CD14-positive monocyte (primary cell): ENCODE results near the gene MAPKAPK3. TPM values are rescaled to one million over a fixed set of nuclear protein-coding genes. Genes with fewer than 3 reads are reported as not detected.

Experiments used
- DNase-seq, 3 donors: peaks; one replicate each; pipeline ENCODE4 v3.0.0-alpha.2; 2011 to 2022
- H2AFZ ChIP-seq: 2 replicates; pipeline ENCODE4 v1.6.0; 2012; ENCODE audit warnings: mild to moderate bottlenecking, low read depth, low read length, inconsistent platforms; ENCODE audit not compliant: insufficient read depth, poor library complexity, severe bottlenecking
- H3K27ac ChIP-seq, 2 donors: 1 replicate in 1 of 2; 2 replicates in 1 of 2; pipeline ENCODE4 v1.5.1; 2012 to 2013; ENCODE audit warnings: low read length in 2 of 2, control low read depth in 1 of 2, inconsistent platforms in 1 of 2, low read depth in 1 of 2, mild to moderate bottlenecking in 1 of 2
- H3K27me3 ChIP-seq, 2 donors: one replicate each; pipeline versions ENCODE4 v1.6.0 to v1.6.1; 2011 to 2013; ENCODE audit warnings: low read length in 2 of 2; ENCODE audit not compliant: control insufficient read depth in 2 of 2, insufficient read depth in 2 of 2
- H3K36me3 ChIP-seq, 2 donors: replicated peaks in 1 of 2; 1 replicate in 1 of 2; 2 replicates in 1 of 2; pipeline versions ENCODE4 v1.5.1 to v1.6.1; 2012 to 2013; ENCODE audit warnings: low read length in 2 of 2, control low read depth in 1 of 2, inconsistent platforms in 1 of 2, mild to moderate bottlenecking in 1 of 2; ENCODE audit not compliant: insufficient read depth in 2 of 2, control insufficient read depth in 1 of 2
- H3K4me1 ChIP-seq, 2 donors: 1 replicate in 1 of 2; 2 replicates in 1 of 2; pipeline versions ENCODE4 v1.5.1 to v1.6.1; 2012 to 2013; ENCODE audit warnings: low read length in 2 of 2, control low read depth in 1 of 2, inconsistent platforms in 1 of 2, mild to moderate bottlenecking in 1 of 2, moderate library complexity in 1 of 2; ENCODE audit not compliant: insufficient read depth in 2 of 2, control insufficient read depth in 1 of 2
- H3K4me2 ChIP-seq: replicated peaks from 2 replicates; pipeline ENCODE3; 2012; ENCODE audit warnings: low read length, moderate library complexity, mild to moderate bottlenecking; ENCODE audit not compliant: poor library complexity, severe bottlenecking; ENCODE audit errors: extremely low read depth
- H3K4me3 ChIP-seq, 3 experiments: fragments of 200-600 bp in 1 of 3; sonication (generic) in 1 of 3; replicated peaks in 1 of 3; 1 replicate in 2 of 3; 2 replicates in 1 of 3; pipeline ENCODE4 v1.5.1; 2011 to 2013; ENCODE audit warnings: low read length in 3 of 3, mild to moderate bottlenecking in 3 of 3, control low read depth in 2 of 3, low read depth in 2 of 3, inconsistent platforms in 1 of 3, moderate library complexity in 1 of 3
- H3K79me2 ChIP-seq: 2 replicates; pipeline ENCODE4 v1.6.0; 2012; ENCODE audit warnings: mild to moderate bottlenecking, control low read depth, inconsistent platforms, low read length, moderate library complexity; ENCODE audit not compliant: insufficient read depth
- H3K9ac ChIP-seq: 2 replicates; pipeline ENCODE4 v1.6.0; 2017; ENCODE audit warnings: low read length, mild to moderate bottlenecking; ENCODE audit not compliant: insufficient read depth, poor library complexity, severe bottlenecking
- H3K9me3 ChIP-seq, 2 donors: replicated peaks in 1 of 2; 1 replicate in 1 of 2; 2 replicates in 1 of 2; pipeline versions ENCODE4 v1.5.1 to v1.6.1; 2012 to 2013; ENCODE audit warnings: low read length in 2 of 2, control low read depth in 1 of 2; ENCODE audit not compliant: control insufficient read depth in 1 of 2, insufficient read depth in 1 of 2
- H4K20me1 ChIP-seq: 2 replicates; pipeline ENCODE4 v1.6.0; 2012; ENCODE audit warnings: mild to moderate bottlenecking, low read length, control low read depth, moderate library complexity; ENCODE audit not compliant: insufficient read depth
- H3K27ac Mint-ChIP-seq, 7 donors: one replicate each; pipeline ENCODE4 v1.8.0; 2020; ENCODE audit warnings: mild to moderate bottlenecking in 7 of 7, mixed read lengths in 7 of 7, moderate library complexity in 6 of 7, inconsistent platforms in 2 of 7
- H3K27me3 Mint-ChIP-seq, 3 donors: one replicate each; pipeline ENCODE4 v1.8.0; 2021 to 2022; ENCODE audit warnings: low read depth in 3 of 3, mild to moderate bottlenecking in 3 of 3, mixed read lengths in 3 of 3, moderate library complexity in 3 of 3, inconsistent platforms in 1 of 3
- H3K36me3 Mint-ChIP-seq, 2 donors: one replicate each; pipeline ENCODE4 v1.8.0; 2020; ENCODE audit warnings: mixed read lengths in 2 of 2, inconsistent platforms in 1 of 2, mild to moderate bottlenecking in 1 of 2
- H3K4me1 Mint-ChIP-seq: one replicate; pipeline ENCODE4 v1.8.0; 2020; ENCODE audit warnings: mild to moderate bottlenecking, mixed read lengths
- H3K4me3 Mint-ChIP-seq, 2 donors: one replicate each; pipeline ENCODE4 v1.8.0; 2020; ENCODE audit warnings: mild to moderate bottlenecking in 2 of 2, mixed read lengths in 2 of 2, moderate library complexity in 1 of 2
- H3K9me3 Mint-ChIP-seq, 7 donors: one replicate each; pipeline ENCODE4 v1.8.0; 2020 to 2022; ENCODE audit warnings: mixed read lengths in 7 of 7, mild to moderate bottlenecking in 6 of 7, moderate library complexity in 6 of 7, inconsistent platforms in 2 of 7
- WGBS: methylation state at CpG from one replicate; pipeline ENCODE4 v1.1.5; 2013; ENCODE audit warnings: missing lambda C conversion rate; ENCODE audit not compliant: insufficient coverage; 5-methylcytosine and 5-hydroxymethylcytosine counted together
- intact Hi-C, 2 donors: fragments of 100-400 bp; cut with micrococcal nuclease; formaldehyde crosslinking; loops; one replicate each; pipeline versions ENCODE4 v1.15.0 to v1.15.1; 2023
- polyA minus RNA-seq: library from RNA; depleted of rRNA, polyadenylated mRNA; stranded (reverse); fragments of >200 nt; gene quantifications from 2 replicates; pipeline ENCODE4 v1.2.3, GENCODE V29; 2012
- polyA plus RNA-seq, 3 donors: library from polyadenylated mRNA; depleted of rRNA in 1 of 3; unstranded in 2 of 3; stranded (reverse) in 1 of 3; fragments of 300-500 nt in 2 of 3; fragments of >200 nt in 1 of 3; fragmentation: Illumina TruSeq in 2 of 3; gene quantifications; 1 replicate in 2 of 3; 2 replicates in 1 of 3; pipeline ENCODE4 v1.2.3, GENCODE V29; 2012 to 2021
- total RNA-seq, 12 experiments: library from RNA in 1 of 12; stranded (reverse) in 1 of 12; fragments of 120-200 nt in 1 of 12; gene quantifications; one replicate each; pipeline ENCODE4 v1.2.4 and lab custom pipeline; 2013 to 2026; ENCODE audit warnings: mixed read lengths in 6 of 12, inconsistent platforms in 1 of 12
- TF ChIP-seq, protein P1 (sequence below): fragments of 200-600 bp; IDR thresholded peaks from one replicate; pipeline ENCODE4 v1.8.0; 2022; ENCODE audit warnings: antibody characterized with exemption, mild to moderate bottlenecking

The MAPKAPK3 gene
- 195 TPM for total RNA-seq (2013)
- 100 to 1,000 TPM; 173 to 252 (median 201) TPM for polyA plus RNA-seq
- polyA minus RNA-seq = 124 and 211 TPM in 2 replicates
- 27.3 to 195 (median 168) reads per million in 11 experiments for total RNA-seq (lab: John Stamatoyannopoulos, UW)

DNA sequence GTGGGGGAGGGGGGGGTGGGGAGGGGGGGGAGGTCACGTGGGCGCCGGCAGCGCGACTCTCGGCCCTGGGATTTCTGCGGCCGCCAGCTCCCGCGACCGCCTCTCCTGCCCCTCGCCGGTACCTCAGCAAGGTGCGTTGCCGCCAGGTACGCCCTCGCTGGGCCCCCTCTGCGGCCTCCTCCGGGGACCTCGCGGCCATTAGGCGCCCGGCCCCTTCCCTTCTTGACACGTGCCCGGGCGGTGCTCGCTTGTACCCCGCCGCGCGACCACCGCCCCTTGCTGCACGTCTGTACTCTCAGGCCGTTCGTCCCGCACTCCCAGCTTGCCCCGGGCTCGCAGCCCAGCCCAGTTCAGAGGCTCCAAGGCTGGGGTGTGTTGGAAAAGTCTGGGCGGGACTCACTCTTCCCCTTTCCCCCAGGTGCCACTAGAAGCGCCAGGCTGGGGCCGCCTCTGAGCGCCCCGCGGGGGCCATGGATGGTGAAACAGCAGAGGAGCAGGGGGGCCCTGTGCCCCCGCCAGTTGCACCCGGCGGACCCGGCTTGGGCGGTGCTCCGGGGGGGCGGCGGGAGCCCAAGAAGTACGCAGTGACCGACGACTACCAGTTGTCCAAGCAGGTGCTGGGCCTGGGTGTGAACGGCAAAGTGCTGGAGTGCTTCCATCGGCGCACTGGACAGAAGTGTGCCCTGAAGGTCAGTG lies at the start of gene MAPKAPK3:
TSS of gene MAPKAPK3 (plus strand) at position 56 of the 696 bp plus-strand sequence. CDS start at position 471, 415 bp downstream.
- H2AFZ ChIP-seq = peak within 1 kb of the TSS; percentile 77
- peaks cover 77 to 85% of the 10 kb centered on the region in 2 donors for H3K4me1 ChIP-seq
- DNase-seq = peak; percentile 39 to 46 (median 45)
- peak within 1 kb of the TSS; percentile 89 to 94 for H3K27ac ChIP-seq
- H3K9me3 Mint-ChIP-seq = no peaks in the 10 kb centered on the region
- peaks cover 56% of the 10 kb centered on the region for H3K79me2 ChIP-seq
- no peaks in the 10 kb centered on the region for H3K9me3 ChIP-seq
- peaks cover 14% of the 10 kb centered on the region for H4K20me1 ChIP-seq
- under 1% methylated on average over 37 of the region's 58 CpGs for WGBS
- no peaks in the 10 kb centered on the region for H3K27me3 ChIP-seq
- H3K27me3 Mint-ChIP-seq = peaks cover 0 to 1% (median 0%) of the 10 kb centered on the region in 3 donors
- peak within 1 kb of the TSS; percentile 97 for H3K9ac ChIP-seq
- H3K36me3 ChIP-seq = peaks cover 6 to 12% of the 10 kb centered on the region in 2 donors
- peak within 1 kb of the TSS; percentile 84 for H3K4me2 ChIP-seq
- H3K36me3 Mint-ChIP-seq = peaks cover 18 to 32% of the 10 kb centered on the region in 2 donors
- intact Hi-C loops = loop anchor here in 1 of 2 donors (2.0 to 5.0 kb wide), 2 partner anchors 16 to 260 kb away; partner anchors contain the start of gene TMEM115
- H3K27ac Mint-ChIP-seq = peak within 1 kb of the TSS; percentile 98 to 99 (median 99)
- H3K4me3 ChIP-seq = peak within 1 kb of the TSS; percentile 69 to 91 (median 88)
- peak within 1 kb of the TSS; percentile 96 to 98 for H3K4me3 Mint-ChIP-seq
- TF ChIP-seq, protein P1, sequence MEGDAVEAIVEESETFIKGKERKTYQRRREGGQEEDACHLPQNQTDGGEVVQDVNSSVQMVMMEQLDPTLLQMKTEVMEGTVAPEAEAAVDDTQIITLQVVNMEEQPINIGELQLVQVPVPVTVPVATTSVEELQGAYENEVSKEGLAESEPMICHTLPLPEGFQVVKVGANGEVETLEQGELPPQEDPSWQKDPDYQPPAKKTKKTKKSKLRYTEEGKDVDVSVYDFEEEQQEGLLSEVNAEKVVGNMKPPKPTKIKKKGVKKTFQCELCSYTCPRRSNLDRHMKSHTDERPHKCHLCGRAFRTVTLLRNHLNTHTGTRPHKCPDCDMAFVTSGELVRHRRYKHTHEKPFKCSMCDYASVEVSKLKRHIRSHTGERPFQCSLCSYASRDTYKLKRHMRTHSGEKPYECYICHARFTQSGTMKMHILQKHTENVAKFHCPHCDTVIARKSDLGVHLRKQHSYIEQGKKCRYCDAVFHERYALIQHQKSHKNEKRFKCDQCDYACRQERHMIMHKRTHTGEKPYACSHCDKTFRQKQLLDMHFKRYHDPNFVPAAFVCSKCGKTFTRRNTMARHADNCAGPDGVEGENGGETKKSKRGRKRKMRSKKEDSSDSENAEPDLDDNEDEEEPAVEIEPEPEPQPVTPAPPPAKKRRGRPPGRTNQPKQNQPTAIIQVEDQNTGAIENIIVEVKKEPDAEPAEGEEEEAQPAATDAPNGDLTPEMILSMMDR = no peak
- peaks cover 70% of the 10 kb centered on the region for H3K4me1 Mint-ChIP-seq

- H3K27ac ChIP-seq = peak within 1 kb of the TSS; percentile 7 to 87
- no peaks in the 10 kb centered on the region for H3K36me3 Mint-ChIP-seq
- peak within 1 kb of the TSS; percentile 60 for H3K9ac ChIP-seq
- H3K4me2 ChIP-seq = peak within 1 kb of the TSS; percentile 92
- intact Hi-C loops = no loop called here
- peaks cover 9% of the 10 kb centered on the region for H3K79me2 ChIP-seq
- no peaks in the 10 kb centered on the region for H4K20me1 ChIP-seq
- H3K36me3 ChIP-seq = no peaks in the 10 kb centered on the region
- H3K4me1 Mint-ChIP-seq = peaks cover 36% of the 10 kb centered on the region
- H3K27me3 Mint-ChIP-seq = peaks cover 7 to 13% (median 11%) of the 10 kb centered on the region in 3 donors
- H3K27ac Mint-ChIP-seq = peak within 1 kb of the TSS; percentile 80 to 97 (median 87)
- DNase-seq = peak; percentile 87 to 92 (median 90)
- peak within 1 kb of the TSS; percentile 26 to 88 (median 60) for H3K4me3 ChIP-seq
- H3K4me1 ChIP-seq = peaks cover 29 to 45% of the 10 kb centered on the region in 2 donors
- peak within 1 kb of the TSS; percentile 88 to 94 for H3K4me3 Mint-ChIP-seq
- peak within 1 kb of the TSS; percentile 91 for H2AFZ ChIP-seq
- TF ChIP-seq, protein P1 = no peak
- 2% methylated on average over 46 of the region's 53 CpGs for WGBS
- H3K9me3 ChIP-seq = no peaks in the 10 kb centered on the region
- H3K27me3 ChIP-seq = peaks cover 0 to 6% of the 10 kb centered on the region in 2 donors
- H3K9me3 Mint-ChIP-seq = peaks cover 0 to 4% (median 0%) of the 10 kb centered on the region in 7 donors
Measured at GRCh38 chr3:50567386-50568167, 49.4 kb upstream of the MAPKAPK3 start, which contains the start of gene C3orf18. TSS of gene C3orf18 (minus strand) at chr3:50567747. CDS start at chr3:50565699, 2,048 bp downstream.
